Hematopoietic multipotent progenitor cell (in vitro differentiated cells): Measurements from ENCODE around the gene APH1A. TPM values are rescaled to one million over a fixed set of nuclear protein-coding genes. Genes with fewer than 3 reads are reported as not detected.
"Not testable (repeated sequence)": the region's sequence is repeated elsewhere in the genome, so short reads cannot be mapped to it uniquely, and the experiment has no call there.

Experiments used
- DNase-seq, 3 donors: peaks; one replicate each; pipeline ENCODE4 v3.0.0-alpha.2; 2011 to 2015; ENCODE audit warnings: low read depth in 2 of 3, low spot score in 2 of 3
- total RNA-seq: library from RNA; depleted of rRNA; stranded (reverse); fragments of >200 nt; gene quantifications from one replicate; pipeline ENCODE4 v1.2.3, GENCODE V29; 2012

The APH1A gene
- total RNA-seq, 1 donor = 153 TPM

GRCh38 chr1:150269451-150269850, 635 bp upstream of the APH1A start:
- DNase-seq = peak in 1 of 3 donors; percentile 38

- DNase-seq = peak; percentile 28 to 43 (median 35)
Measured at GRCh38 chr1:150268340-150268704, 494 bp downstream of the APH1A start.

- DNase-seq = no peak
Measured at GRCh38 chr1:150267896-150268295, 920 bp downstream of the APH1A start.

- DNase-seq = no peak
Measured at GRCh38 chr1:150263549-150263948, 5.3 kb downstream of the APH1A start.

GRCh38 chr1:150262388-150263320, 6.2 kb downstream of the APH1A start:
- no peak for DNase-seq

- DNase-seq = no peak
Measured at GRCh38 chr1:150261367-150261766, 7.4 kb downstream of the APH1A start.

GRCh38 chr1:150259758-150260669, 8.8 kb downstream of the APH1A start:
- no peak for DNase-seq

GRCh38 chr1:150259217-150259616, 9.6 kb downstream of the APH1A start:
- no peak for DNase-seq

- DNase-seq = no peak
Measured at GRCh38 chr1:150257624-150258585, 10.9 kb downstream of the APH1A start, which contains the start of gene CA14. TSS of gene CA14 (plus strand) at chr1:150257774. CDS start at chr1:150258129, 355 bp downstream.

GRCh38 chr1:150256554-150257341, 12.1 kb downstream of the APH1A start:
- DNase-seq = no peak

GRCh38 chr1:150256198-150256553, 12.6 kb downstream of the APH1A start:
- no peak for DNase-seq

- DNase-seq = no peak
Measured at GRCh38 chr1:150249936-150250335, 18.9 kb downstream of the APH1A start.

GRCh38 chr1:150243003-150243402, 25.8 kb downstream of the APH1A start:
- no peak for DNase-seq

GRCh38 chr1:150237746-150238145, 31.1 kb downstream of the APH1A start:
- no peak for DNase-seq

- not testable (repeated sequence) for DNase-seq
Measured at GRCh38 chr1:150237176-150237575, 31.6 kb downstream of the APH1A start.

GRCh38 chr1:150236614-150237100, 32.2 kb downstream of the APH1A start:
- no peak for DNase-seq

GRCh38 chr1:150235852-150236613, 32.8 kb downstream of the APH1A start, which contains the start of gene ANP32E:
TSS of gene ANP32E (minus strand) at chr1:150236112. CDS start at chr1:150235786, 326 bp downstream.
- peak; percentile 87 to 99 (median 98) for DNase-seq

GRCh38 chr1:150235294-150235851, 33.4 kb downstream of the APH1A start:
- no peak for DNase-seq
